ENCODE results near the gene SMPD2.

Gene SMPD2

GRCh38 chr6:109482905-109483734 lies 42.6 kb downstream of the SMPD2 start, which contains the start of gene ZBTB24:
Gene ZBTB24, minus strand, starts transcription at chr6:109483219. Its CDS starts 1,193 bp downstream, at chr6:109482026.
- peak; percentile 85 for DNase-seq (ENCODE audit: low read depth)
- H3K4me3 ChIP-seq (ENCODE audit: control insufficient read depth, low read depth, low read length): peak within 1 kb of the TSS; percentile 80
- TF ChIP-seq CTCF (conservative IDR thresholded peaks at IDR 0.05; ENCODE audit: control insufficient read depth, insufficient read depth, low read depth, low read length): no peak

- peak overlapping the region; percentile 49 for H3K4me3 ChIP-seq (ENCODE audit: control insufficient read depth, low read depth, low read length)
- DNase-seq (ENCODE audit: low read depth): peak; percentile 26
- TF ChIP-seq CTCF (conservative IDR thresholded peaks at IDR 0.05; ENCODE audit: control insufficient read depth, insufficient read depth, low read depth, low read length): no peak
These were observed 43.2 kb downstream of the SMPD2 start for GRCh38 chr6:109483735-109484057.

- no peak for TF ChIP-seq CTCF (conservative IDR thresholded peaks at IDR 0.05; ENCODE audit: control insufficient read depth, insufficient read depth, low read depth, low read length)
- DNase-seq (ENCODE audit: low read depth): peak; percentile 32
- H3K4me3 ChIP-seq (ENCODE audit: control insufficient read depth, low read depth, low read length): no peak overlapping the region
These were observed 43.6 kb downstream of the SMPD2 start for GRCh38 chr6:109484122-109484521.

GRCh38 chr6:109485266-109485935 lies 44.9 kb downstream of the SMPD2 start:
- TF ChIP-seq CTCF (conservative IDR thresholded peaks at IDR 0.05; ENCODE audit: control insufficient read depth, insufficient read depth, low read depth, low read length): no peak
- no peak for DNase-seq (ENCODE audit: low read depth)
- H3K4me3 ChIP-seq (ENCODE audit: control insufficient read depth, low read depth, low read length): no peak overlapping the region

GRCh38 chr6:109486068-109486467 lies 45.5 kb downstream of the SMPD2 start:
- no peak for TF ChIP-seq CTCF (conservative IDR thresholded peaks at IDR 0.05; ENCODE audit: control insufficient read depth, insufficient read depth, low read depth, low read length)
- DNase-seq (ENCODE audit: low read depth): no peak

GRCh38 chr6:109488001-109488400 lies 47.5 kb downstream of the SMPD2 start:
- TF ChIP-seq CTCF (conservative IDR thresholded peaks at IDR 0.05; ENCODE audit: control insufficient read depth, insufficient read depth, low read depth, low read length): no peak
- DNase-seq (ENCODE audit: low read depth): no peak
- no peak overlapping the region for H3K4me3 ChIP-seq (ENCODE audit: control insufficient read depth, low read depth, low read length)

More at GRCh38 chr6:109486068-109486467, 45.5 kb downstream of the SMPD2 start:
- no peak overlapping the region for H3K4me3 ChIP-seq (ENCODE audit: control insufficient read depth, low read depth, low read length)

All from fibroblast of mammary gland (primary cell).